Measurements from ENCODE around the gene ELMOD3.
"Not testable (repeated sequence)": the region's sequence is repeated elsewhere in the genome, so short reads cannot be mapped to it uniquely, and the experiment has no call there.

Gene ELMOD3

DNA sequence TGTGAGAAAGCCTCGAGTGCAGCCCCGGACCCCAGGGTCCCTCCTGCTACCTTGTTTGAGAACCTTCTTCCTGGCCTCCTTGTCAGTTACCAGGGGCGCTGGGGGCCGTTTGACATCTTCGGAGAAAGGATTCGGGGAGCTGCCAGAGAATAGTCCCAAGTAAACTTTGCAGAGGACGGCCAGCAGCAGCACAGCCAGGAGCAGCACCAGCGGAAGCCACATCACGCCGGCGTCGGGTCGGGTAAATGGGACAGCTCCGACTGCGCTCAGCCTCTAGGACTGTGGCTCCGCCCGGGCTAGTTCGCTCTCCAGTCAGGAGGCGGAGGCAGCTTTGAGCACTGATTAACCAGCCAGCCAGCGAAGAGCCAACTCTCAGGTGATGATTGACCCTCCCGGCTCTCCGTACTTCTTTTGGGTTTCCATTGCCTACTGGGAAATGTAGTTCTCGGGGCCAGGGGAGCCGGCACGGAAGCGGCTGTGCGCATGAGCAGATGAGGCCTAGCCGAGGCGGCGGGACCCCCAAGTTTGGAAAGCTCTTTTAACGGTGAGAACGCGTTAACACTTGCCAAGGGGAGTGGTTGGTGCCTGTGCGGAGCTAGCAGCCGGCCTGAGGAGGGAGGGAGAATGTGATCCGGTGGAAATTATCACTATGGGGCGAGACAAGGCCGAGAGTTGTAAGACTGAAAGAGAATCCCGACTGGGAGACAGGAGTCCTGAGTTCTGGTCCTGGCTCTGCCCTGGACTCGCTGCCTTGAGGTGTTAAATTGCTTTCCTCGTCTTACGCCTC lies at the start of gene ELMOD3, which contains the start of gene RETSAT:
TSS of gene ELMOD3 (plus strand) at position 484 of the 787 bp plus-strand sequence. CDS start 2,430 bp downstream, outside the sequence.
TSS of gene RETSAT (minus strand) at position 243 of the 787 bp plus-strand sequence. CDS start at position 222, 21 bp downstream.
- peak; percentile 90 to 98 (median 97) for DNase-seq

DNA sequence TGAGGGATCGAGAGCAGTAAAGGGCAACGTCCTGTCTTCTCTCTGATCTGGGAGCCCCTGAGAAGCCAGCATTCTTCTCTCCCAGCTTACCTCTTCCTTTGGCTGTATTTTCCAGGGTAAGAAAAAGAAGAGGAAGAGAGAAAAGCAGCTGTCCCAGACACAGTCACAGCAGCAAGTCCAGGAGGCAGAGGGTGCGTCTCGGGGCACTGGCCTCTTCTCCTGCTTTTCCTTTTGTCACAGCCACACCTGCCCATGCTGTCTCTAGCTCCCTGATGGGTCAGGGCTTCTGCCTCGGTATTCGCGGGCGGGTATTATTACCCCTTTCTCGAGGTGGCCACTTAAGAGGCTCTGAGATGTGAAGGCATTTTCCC lies 47.1 kb upstream of the ELMOD3 start:
- no peak for DNase-seq

DNA sequence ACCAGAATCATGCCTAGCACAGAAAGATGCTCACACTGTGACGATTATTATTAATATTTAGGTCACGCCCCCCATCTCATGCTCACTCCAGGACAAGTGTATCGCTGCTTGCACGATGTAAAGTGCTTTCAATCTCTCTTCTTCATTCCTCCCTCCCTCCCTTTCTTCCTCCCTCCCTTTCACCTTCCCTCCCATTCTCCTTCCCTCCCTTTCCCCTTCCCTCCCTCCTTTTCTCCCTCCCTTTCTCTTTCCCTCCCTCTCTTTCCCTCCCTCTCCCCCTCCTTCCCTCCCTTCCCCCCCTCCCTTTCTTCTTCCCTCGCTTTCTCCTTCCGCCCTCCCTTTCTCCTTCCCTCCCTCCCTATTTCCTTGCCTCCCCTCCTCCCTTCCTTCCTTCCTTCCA lies 46.4 kb upstream of the ELMOD3 start:
- DNase-seq = no peak

DNA sequence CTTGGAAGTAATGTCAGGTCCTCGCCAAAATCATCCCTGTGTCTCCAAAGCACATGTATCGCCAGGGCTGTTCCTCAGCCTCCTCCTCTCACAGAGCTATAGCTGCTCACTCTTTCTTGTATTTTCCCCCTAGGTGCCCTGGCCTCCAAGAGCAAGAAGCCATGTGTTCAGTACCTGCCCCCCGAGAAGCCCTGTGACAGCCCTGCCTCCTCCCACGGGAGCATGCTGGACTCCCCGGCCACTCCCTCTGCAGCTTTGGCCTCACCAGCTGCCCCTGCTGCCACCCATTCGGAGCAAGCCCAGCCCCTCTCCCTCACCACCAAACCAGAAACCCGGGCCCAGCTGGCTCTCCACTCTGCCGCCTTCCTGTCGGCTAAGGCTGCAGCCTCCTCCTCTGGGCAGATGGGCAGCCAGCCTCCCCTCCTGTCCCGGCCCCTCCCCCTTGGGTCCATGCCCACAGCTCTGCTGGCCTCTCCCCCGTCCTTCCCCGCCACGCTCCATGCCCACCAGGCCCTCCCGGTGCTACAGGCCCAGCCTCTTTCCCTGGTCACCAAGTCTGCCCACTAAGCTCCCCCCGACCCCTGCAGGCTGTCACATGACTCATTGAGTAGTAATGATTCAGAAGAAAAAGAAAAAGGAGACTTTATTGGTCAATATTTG lies 45.5 kb upstream of the ELMOD3 start:
- peak in 2 of 3 experiments; percentile 41 to 77 for DNase-seq

- peak in 1 of 3 experiments; percentile 29 for DNase-seq
These were observed 44.8 kb upstream of the ELMOD3 start for GRCh38 chr2:85309699-85310321.

DNA sequence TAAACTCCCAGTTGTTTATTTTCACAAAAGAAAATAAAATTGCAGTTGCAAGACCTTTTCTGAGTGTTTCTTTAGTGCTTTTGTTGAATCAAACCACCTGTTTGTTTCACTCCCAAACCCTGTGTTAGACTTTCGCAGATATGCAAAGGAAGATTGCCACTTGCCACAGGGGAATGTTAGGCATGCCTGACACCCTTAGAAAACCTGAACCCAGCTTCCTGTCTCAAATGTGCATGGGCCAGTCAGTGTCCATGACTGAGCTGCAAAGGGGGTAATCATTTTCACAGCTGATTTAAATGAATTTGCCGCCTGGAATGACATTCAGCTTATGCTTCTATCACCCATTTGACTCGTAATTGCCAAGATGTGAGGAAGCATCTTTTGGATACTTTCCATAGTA lies 44.2 kb upstream of the ELMOD3 start:
- no peak for DNase-seq

GRCh38 chr2:85312404-85312803 lies 42.2 kb upstream of the ELMOD3 start:
- DNase-seq = no peak

DNA sequence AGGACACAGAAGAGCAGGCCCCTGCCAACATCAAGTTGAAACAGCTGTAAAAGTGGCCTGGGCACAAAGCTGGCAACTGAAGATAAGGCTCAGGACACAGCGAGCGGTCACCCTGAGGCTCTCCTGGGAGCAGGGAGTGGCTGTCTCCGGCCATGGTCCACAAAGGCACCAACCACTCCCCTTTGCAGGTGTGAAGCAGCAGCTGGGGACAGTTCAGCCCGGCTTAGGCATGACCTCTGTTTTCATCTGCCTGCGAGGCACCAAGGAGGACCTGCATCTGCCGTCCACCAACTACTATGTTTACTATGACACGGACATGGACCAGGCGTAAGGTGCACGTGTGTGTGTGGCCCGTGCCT lies 39.7 kb upstream of the ELMOD3 start:
- DNase-seq = no peak

DNA sequence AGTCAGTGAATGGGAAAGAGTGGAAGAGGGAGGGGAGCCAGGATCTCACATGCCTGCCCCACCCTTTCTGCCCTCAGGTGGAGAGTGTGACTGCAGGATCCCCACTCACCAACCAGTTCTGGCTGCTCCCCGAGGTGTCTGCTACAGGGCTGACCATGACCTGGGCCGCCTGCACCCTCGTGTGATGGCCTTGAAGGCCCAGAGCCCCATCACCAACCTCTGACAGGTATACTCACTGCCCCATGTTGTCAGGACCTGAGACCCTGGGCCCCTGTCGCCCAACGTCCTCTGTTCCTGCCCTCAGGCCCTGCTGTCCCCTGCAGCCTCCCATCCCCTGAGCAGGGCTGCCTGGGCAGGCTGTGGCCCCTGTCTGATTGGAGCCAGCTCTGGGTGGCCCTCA lies 38.6 kb upstream of the ELMOD3 start:
- not testable (repeated sequence) for DNase-seq

DNA sequence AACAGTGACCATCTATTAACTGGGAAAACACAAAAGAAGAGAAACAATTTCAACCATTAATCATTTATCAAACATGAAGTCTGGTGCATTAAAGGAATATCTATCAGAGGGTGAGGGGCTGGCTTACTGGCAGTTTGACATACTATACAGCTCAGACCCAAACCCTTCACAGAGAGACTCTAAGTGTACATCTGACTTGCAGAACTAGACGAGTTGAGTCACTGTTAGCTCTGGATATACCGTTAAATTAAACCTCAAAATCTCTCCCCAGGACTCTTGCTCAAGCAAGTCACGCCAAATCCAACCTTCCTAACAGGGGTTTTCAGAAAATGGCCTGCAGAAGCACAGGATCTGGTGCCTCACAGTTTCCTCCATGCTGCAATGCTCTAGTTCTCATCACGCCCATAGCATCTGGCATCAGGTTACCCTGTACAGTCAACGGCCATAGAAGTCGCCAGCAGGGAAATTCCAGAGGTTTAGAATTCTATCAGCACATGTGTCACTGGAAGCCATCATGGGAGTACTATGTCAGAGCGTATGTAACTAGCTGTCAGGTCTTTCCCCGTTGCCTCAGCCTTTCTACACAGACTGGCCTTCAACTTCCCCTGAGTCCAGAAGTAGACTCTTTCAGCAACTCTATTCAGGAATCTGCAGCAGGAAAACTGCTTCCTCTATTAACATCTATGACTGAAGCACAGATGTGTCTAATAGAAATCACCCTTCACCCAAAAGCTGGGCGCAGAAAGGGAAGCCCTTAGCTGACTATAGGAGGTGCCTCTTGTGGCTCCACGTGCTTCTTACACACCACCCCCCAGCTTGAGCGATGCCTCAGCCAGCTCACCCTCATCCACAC lies 36.1 kb upstream of the ELMOD3 start:
- DNase-seq = peak in 1 of 3 experiments; percentile 16

DNA sequence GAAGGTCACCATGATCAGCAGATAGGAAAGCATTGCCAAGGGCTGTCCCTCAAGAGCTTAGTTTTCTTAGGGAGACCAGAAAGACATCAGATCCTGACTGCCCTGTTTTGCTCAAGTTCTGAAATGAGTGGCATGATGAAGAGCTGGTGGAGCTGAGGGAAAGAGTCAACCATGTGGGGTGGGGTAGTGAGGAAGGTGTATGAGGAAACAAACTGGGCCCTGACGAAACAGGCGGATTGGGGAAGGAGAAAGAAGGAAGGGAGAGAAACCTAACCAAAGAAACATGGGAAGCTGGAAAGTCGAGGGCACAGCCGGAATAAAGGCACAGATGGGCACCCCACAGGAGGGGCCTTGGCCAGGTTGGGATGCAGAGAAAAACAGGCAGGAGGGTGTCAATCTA lies 34.8 kb upstream of the ELMOD3 start:
- no peak for DNase-seq

DNA sequence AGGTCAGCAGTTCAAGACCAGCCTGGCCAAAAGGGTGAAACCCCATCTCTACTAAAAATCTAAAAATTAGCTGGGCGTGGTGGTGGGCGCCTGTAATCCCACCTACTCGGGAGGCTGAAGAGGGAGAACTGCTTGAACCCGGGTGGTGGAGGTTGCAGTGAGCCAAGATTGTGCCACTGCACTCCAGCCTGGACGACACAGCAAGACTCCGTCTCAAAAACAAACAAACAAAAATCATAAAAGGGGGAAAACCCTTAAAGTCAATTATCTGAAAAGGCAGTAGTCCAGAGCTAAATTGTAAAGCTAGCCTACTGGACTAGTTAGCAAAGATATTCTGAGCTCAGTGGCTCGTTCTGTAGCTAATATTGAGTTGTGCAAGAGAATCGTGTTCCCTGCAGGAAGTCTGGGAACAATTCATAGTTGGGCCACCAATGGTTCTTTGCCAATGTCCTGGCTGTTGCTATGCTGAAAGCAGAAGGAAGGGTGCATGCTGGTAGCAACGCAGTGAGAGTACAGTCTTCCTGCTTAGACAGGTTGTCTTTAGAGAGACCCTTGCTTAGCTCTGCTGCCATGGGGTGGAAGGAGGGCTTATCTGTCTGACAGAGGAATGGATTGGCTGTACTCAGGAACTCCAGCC lies 31.1 kb upstream of the ELMOD3 start:
- no peak for DNase-seq

- not testable (repeated sequence) for DNase-seq
These were observed 30.6 kb upstream of the ELMOD3 start for GRCh38 chr2:85323988-85324367.

DNA sequence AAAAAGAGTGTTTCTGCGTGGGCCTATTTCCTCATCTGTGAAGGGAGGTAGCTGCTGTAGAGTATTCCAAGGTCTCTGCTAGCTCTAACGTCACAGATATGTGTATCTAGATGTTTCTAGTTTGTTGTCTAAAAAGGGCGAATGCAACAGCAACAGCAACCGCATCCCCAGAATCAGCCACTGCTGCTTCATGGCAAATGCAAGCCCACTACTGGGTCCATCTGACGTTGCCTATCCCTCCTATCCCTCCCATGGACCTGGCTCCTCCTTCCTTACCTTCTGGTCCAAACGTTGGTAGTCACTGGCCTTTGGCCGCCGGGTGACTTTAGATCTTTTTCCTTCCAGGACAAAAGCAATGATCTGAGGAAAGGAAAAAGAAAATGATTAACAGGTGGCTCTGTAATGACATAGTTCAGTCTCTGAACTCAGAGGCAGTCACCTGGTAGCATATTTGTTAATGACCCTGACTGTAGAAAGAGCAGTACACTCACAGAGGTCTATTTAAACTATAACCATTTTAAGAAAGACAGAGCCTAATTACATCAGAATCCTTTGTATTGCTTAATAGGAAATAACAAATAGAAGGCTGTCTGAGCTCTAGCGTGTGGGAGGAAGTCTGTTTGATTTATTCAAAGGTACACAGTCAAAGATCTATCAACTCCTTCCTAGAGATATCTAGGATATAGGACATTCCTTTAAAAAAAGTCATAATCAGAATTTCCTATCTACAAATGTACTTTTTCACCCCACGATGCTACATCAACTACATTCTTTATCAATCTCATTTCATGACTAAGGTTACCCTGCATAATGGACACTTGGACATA lies 29.7 kb upstream of the ELMOD3 start:
- DNase-seq = peak in 1 of 3 experiments; percentile 16

DNA sequence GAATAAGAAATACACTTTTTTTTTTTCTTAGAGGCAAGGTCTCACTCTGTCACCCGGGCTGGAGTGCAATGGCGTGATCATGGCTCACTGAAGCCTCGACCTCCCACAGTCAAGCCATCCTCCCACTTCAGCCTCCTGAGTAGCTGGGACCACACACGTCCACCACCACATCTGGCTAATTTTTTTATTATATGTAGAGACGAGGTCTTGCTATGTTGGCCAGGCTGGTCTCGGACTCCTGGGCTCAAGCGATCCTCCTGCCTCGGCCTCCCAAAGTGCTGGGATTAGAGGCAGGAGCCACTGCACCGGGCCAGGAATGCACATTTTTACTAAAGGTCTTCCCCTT lies 29.1 kb upstream of the ELMOD3 start:
- no peak for DNase-seq

DNA sequence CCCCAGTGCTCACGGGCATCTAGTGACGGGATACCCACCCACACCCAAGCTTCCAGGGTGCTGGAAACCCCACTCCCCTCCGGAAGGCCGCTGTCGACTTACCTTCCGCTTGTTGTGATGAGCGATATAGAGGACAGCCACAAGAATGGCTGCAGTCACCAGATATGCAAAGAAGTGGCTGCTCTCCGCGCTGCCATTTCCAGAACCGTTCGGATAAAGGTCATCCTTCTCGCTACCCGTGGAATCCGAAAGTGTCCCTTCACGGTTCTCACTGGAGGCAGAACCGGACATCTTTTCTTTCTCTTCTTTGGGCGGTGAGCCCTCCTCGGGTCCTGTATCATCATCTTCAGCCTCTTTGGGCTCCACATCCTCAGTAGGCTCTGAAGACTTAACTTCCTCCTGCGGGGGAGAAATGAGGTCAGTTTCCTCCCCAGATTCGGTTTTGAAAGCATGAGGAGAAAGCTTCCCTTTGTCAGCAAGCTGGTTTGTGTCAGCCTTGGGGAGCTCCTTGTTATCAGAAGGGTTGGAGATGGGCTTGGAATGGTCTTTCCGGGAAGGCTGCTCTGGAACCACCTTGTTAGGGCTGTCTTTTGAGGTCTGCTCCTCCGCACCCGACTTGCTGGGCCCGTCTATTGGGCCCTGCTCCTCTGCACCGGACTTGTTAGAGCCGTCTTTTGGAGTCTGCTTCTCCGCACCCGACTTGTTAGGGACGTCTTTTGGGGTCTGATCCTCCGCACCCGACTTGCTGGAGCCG lies 28.0 kb upstream of the ELMOD3 start:
- peak in 2 of 3 experiments; percentile 6 to 28 for DNase-seq

GRCh38 chr2:85327160-85327821 lies 27.3 kb upstream of the ELMOD3 start:
- DNase-seq = peak; percentile 43 to 68 (median 43)

GRCh38 chr2:85327822-85328617 lies 26.5 kb upstream of the ELMOD3 start, which contains the start of gene TGOLN2:
TSS of gene TGOLN2 (minus strand) at chr2:85327989. CDS start at chr2:85327962, 27 bp downstream.
- peak; percentile 90 to 95 (median 93) for DNase-seq

- DNase-seq = no peak
These were observed 25.4 kb upstream of the ELMOD3 start for GRCh38 chr2:85329181-85329651.
